Measurements from ENCODE around the gene ASB6.

Gene ASB6

GRCh38 chr9:129607027-129607387 lies 34.9 kb downstream of the ASB6 start:
- Histone ChIP-seq H3K27me3 (ENCODE audit: insufficient read depth, poor library complexity, severe bottlenecking) (no peaks in the 10 kb centered on the region), H3K4me3 (ENCODE audit: severe bottlenecking) (no peak overlapping the region), H3K4me1 (ENCODE audit: insufficient read depth, poor library complexity, severe bottlenecking) (peaks cover 6% of the 10 kb centered on the region), H3K36me3 (ENCODE audit: low read depth) (no peaks in the 10 kb centered on the region), H3K9me3 (ENCODE audit: severe bottlenecking) (no peaks in the 10 kb centered on the region), H3K27ac (ENCODE audit: poor library complexity, severe bottlenecking) (peak overlapping the region; percentile 26)
- DNase-seq (ENCODE audit: low spot score) (peak; percentile 27), ATAC-seq (ENCODE audit: low read depth) (no peak)
- no peak for TF ChIP-seq CTCF (IDR thresholded peaks at IDR 0.05; ENCODE audit: poor library complexity, severe bottlenecking)

- H3K4me3 ChIP-seq (ENCODE audit: severe bottlenecking) = no peak overlapping the region
- H3K36me3 ChIP-seq (ENCODE audit: low read depth) = no peaks in the 10 kb centered on the region
- TF ChIP-seq CTCF (IDR thresholded peaks at IDR 0.05; ENCODE audit: poor library complexity, severe bottlenecking) = no peak
- H3K27ac ChIP-seq (ENCODE audit: poor library complexity, severe bottlenecking) = peak overlapping the region; percentile 26
- ATAC-seq (ENCODE audit: low read depth) (no peak), DNase-seq (ENCODE audit: low spot score) (no peak)
- no peaks in the 10 kb centered on the region for H3K9me3 ChIP-seq (ENCODE audit: severe bottlenecking)
- no peaks in the 10 kb centered on the region for H3K27me3 ChIP-seq (ENCODE audit: insufficient read depth, poor library complexity, severe bottlenecking)
- H3K4me1 ChIP-seq (ENCODE audit: insufficient read depth, poor library complexity, severe bottlenecking) = peaks cover 6% of the 10 kb centered on the region
Observed at GRCh38 chr9:129606161-129607026, 35.6 kb downstream of the ASB6 start.

GRCh38 chr9:129604766-129605163 lies 37.2 kb downstream of the ASB6 start:
- TF ChIP-seq CTCF (IDR thresholded peaks at IDR 0.05; ENCODE audit: poor library complexity, severe bottlenecking) = no peak
- Histone ChIP-seq H3K27ac (ENCODE audit: poor library complexity, severe bottlenecking) (no peak overlapping the region), H3K4me1 (ENCODE audit: insufficient read depth, poor library complexity, severe bottlenecking) (peaks cover 6% of the 10 kb centered on the region), H3K27me3 (ENCODE audit: insufficient read depth, poor library complexity, severe bottlenecking) (no peaks in the 10 kb centered on the region), H3K9me3 (ENCODE audit: severe bottlenecking) (no peaks in the 10 kb centered on the region), H3K4me3 (ENCODE audit: severe bottlenecking) (no peak overlapping the region), H3K36me3 (ENCODE audit: low read depth) (no peaks in the 10 kb centered on the region)
- no peak for DNase-seq (ENCODE audit: low spot score)
- no peak for ATAC-seq (ENCODE audit: low read depth)

- Histone ChIP-seq H3K36me3 (ENCODE audit: low read depth) (no peaks in the 10 kb centered on the region), H3K27ac (ENCODE audit: poor library complexity, severe bottlenecking) (no peak overlapping the region), H3K27me3 (ENCODE audit: insufficient read depth, poor library complexity, severe bottlenecking) (no peaks in the 10 kb centered on the region), H3K4me3 (ENCODE audit: severe bottlenecking) (no peak overlapping the region), H3K9me3 (ENCODE audit: severe bottlenecking) (no peaks in the 10 kb centered on the region), H3K4me1 (ENCODE audit: insufficient read depth, poor library complexity, severe bottlenecking) (peaks cover 6% of the 10 kb centered on the region)
- ATAC-seq (ENCODE audit: low read depth) = no peak
- no peak for DNase-seq (ENCODE audit: low spot score)
- TF ChIP-seq CTCF (IDR thresholded peaks at IDR 0.05; ENCODE audit: poor library complexity, severe bottlenecking) = no peak
Observed at GRCh38 chr9:129604056-129604765, 37.7 kb downstream of the ASB6 start.
